Activated CD8-positive, alpha-beta memory T cell treated with anti-CD3 and anti-CD28 coated beads for 24 hours (primary cell): Measurements from ENCODE around the gene TAF9.
"Not testable (repeated sequence)": the region's sequence is repeated elsewhere in the genome, so short reads cannot be mapped to it uniquely, and the experiment has no call there.

ENCODE experiments used
- DNase-seq: peaks from one replicate; pipeline ENCODE4 v3.0.0-alpha.2; 2020

The TAF9 gene

GRCh38 chr5:69335341-69335935, 33.9 kb downstream of the TAF9 start:
- DNase-seq: no peak

- DNase-seq: peak; percentile 84
Measured at GRCh38 chr5:69334793-69335268, 34.5 kb downstream of the TAF9 start.

GRCh38 chr5:69333668-69334315, 35.5 kb downstream of the TAF9 start:
- not testable (repeated sequence) for DNase-seq

GRCh38 chr5:69331528-69332445, 37.5 kb downstream of the TAF9 start:
- DNase-seq: no peak

DNA sequence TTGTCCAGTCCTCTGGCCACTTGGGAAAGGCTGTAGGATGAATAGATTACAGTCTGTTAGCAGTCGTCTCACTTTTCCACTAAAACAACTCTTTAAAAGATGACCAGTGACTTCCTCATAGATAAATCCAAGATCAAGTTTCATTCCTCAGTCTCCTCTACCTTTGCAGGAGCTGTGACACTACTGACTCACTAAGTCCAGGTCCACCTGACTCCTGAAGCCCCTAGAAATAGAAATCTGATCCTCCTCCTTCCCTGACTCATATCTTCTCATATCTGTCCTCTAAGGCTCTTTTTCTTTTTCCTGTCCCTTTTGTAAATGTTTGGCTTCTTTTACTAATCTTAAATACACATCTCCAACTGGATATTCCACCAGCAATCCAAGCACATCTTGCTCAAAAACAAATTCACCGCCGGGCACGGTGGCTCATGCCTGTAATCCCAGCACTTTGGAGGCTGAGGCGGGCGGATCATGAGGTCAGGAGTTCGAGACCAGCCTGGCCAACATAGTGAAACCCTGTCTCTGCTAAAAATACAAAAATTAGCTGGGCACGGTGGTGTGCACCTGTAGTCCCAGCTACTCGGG, 39.3 kb downstream of the TAF9 start:
- DNase-seq: no peak

DNA sequence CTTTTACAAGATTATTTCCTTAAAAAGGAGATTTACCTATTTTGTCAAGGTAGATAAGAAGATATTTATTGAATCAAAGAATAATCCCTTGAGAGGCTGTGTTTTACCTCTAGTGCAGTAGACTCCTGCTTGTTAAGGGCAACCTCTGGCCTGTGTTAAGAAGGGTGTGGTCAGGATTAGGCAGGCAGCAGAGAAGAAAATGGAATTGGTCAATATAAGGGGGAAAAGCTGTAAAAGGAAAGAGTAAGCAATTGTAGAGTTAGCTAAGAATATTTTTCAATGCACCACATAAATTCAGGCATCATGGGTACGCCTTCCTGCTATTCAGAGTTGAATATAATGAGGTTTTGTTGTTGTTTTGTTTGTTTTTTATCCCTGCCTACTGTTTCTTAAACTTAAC, 43.0 kb downstream of the TAF9 start:
- DNase-seq: no peak

DNA sequence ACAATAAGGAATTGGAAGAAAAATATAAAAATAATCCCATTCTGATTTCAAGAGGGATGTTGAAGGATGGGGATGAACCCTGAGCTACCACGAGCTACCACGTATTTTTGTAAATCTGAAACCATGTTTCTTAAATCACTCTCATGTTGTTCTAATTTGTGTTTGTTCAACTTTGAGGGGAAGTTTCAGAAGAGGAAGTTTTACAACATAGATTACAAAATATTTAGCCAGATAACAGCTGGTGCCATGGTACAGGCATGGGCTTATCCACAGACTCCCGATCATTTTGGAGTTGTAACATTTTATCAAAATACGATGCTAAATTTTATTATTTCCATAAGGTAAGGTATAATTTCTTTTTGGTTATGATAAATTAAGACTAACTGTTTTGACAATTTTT, 51.9 kb downstream of the TAF9 start:
- no peak for DNase-seq

DNA sequence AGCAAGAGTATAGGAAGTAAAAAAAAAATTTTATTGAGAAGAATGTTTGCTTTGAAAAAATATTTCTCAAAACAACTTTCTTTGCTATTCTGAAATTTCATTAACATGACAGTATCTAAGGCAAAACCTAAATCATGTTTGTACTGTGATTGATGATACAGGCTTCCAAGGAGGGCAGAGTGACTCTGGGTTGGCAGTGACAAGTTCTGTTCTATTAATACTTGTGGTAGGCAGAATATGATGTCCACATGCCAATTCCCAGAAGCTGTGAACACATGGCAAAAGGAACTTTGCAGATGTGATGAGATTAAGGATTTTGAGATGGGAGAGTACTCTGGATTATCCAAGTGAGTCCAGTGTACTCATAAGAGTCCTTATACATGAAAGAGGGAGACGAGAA, 53.3 kb downstream of the TAF9 start:
- DNase-seq: no peak
